DMS53 (cell line): Measurements from ENCODE around the gene PSAP.

Experiments used
- DNase-seq: peaks from one replicate; lab custom pipeline; 2025; lab: John Stamatoyannopoulos, UW

The PSAP gene

GRCh38 chr10:71783917-71784678 is 67.0 kb downstream of the PSAP start:
- DNase-seq, result no peak

- no peak for DNase-seq
Measured at GRCh38 chr10:71782917-71783490, 68.0 kb downstream of the PSAP start.

- DNase-seq, result no peak
Measured at GRCh38 chr10:71782221-71782916, 68.7 kb downstream of the PSAP start.

- DNase-seq, result no peak
Measured at GRCh38 chr10:71780719-71781118, 70.3 kb downstream of the PSAP start.

- DNase-seq, result no peak
Measured at GRCh38 chr10:71780156-71780555, 70.9 kb downstream of the PSAP start.

- DNase-seq, result no peak
Measured at GRCh38 chr10:71779641-71780040, 71.4 kb downstream of the PSAP start.

- no peak for DNase-seq
Measured at GRCh38 chr10:71778071-71778825, 72.8 kb downstream of the PSAP start.

GRCh38 chr10:71777213-71777985 is 73.7 kb downstream of the PSAP start:
- DNase-seq, result no peak

GRCh38 chr10:71776481-71776925 is 74.5 kb downstream of the PSAP start:
- no peak for DNase-seq

- no peak for DNase-seq
Measured at GRCh38 chr10:71774916-71775702, 75.9 kb downstream of the PSAP start.

- peak; percentile 91 for DNase-seq
Measured at GRCh38 chr10:71773221-71773971, 77.7 kb downstream of the PSAP start, which contains the start of gene VSIR. VSIR (minus strand) TSS chr10:71773520; CDS start chr10:71773439, 81 bp downstream.

GRCh38 chr10:71772832-71773220 is 78.2 kb downstream of the PSAP start:
- peak; percentile 48 for DNase-seq

GRCh38 chr10:71771821-71772617 is 79.0 kb downstream of the PSAP start:
- peak; percentile 31 for DNase-seq

GRCh38 chr10:71771204-71771603 is 79.8 kb downstream of the PSAP start:
- no peak for DNase-seq

- no peak for DNase-seq
Measured at GRCh38 chr10:71770789-71771188, 80.3 kb downstream of the PSAP start.

GRCh38 chr10:71770255-71770654 is 80.8 kb downstream of the PSAP start:
- no peak for DNase-seq

GRCh38 chr10:71769279-71769823 is 81.7 kb downstream of the PSAP start:
- no peak for DNase-seq

GRCh38 chr10:71767420-71768035 is 83.5 kb downstream of the PSAP start:
- DNase-seq, result no peak
